GM23248 (cell line): ENCODE results near the gene EHMT2.

ENCODE experiments used
- EZH2 ChIP-seq: fragments of 200-600 bp; sonication (generic); IDR thresholded peaks from 2 replicates; pipeline ENCODE4 v1.6.1; 2018; ENCODE audit warnings: antibody characterized with exemption, mild to moderate bottlenecking; ENCODE audit not compliant: insufficient read depth, poor library complexity, severe bottlenecking
- EZH2phosphoT487 ChIP-seq: fragments of 200-600 bp; sonication (generic); IDR thresholded peaks from 2 replicates; pipeline ENCODE4 v1.6.1; 2018; ENCODE audit warnings: antibody characterized with exemption, moderate library complexity, mild to moderate bottlenecking, low read depth; ENCODE audit not compliant: insufficient read depth

DNA sequence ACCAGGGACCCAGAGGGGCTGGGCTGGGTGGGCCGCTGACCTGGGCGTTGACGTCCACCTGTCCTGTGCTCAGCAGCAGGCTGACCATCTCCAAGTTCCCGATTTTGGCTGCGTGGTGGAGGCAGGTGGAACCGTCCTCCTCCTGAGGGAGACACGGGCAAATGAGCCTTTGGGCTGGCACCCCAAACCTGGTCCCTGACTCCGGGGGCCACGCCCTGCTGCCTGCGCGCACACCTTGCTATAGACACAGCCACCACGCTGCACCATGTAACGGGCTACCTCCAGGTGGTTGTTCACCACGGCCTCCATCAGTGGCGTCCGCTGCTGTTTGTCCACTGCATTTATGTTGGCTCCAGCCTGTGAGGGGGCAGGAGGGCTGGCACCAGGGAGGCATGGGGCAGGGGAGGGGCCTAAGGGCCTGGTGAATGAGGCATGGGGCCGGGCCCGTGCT, 10.9 kb downstream of the EHMT2 start:
- TF ChIP-seq EZH2phosphoT487: no peak
- no peak for TF ChIP-seq EZH2
